ENCODE results near the gene DGUOK.
A peak's percentile ranks its signal among the peaks of the same experiment; 100 is the strongest.
"Not testable (repeated sequence)": the region's sequence is repeated elsewhere in the genome, so short reads cannot be mapped to it uniquely, and the experiment has no call there.

The DGUOK gene

DNA sequence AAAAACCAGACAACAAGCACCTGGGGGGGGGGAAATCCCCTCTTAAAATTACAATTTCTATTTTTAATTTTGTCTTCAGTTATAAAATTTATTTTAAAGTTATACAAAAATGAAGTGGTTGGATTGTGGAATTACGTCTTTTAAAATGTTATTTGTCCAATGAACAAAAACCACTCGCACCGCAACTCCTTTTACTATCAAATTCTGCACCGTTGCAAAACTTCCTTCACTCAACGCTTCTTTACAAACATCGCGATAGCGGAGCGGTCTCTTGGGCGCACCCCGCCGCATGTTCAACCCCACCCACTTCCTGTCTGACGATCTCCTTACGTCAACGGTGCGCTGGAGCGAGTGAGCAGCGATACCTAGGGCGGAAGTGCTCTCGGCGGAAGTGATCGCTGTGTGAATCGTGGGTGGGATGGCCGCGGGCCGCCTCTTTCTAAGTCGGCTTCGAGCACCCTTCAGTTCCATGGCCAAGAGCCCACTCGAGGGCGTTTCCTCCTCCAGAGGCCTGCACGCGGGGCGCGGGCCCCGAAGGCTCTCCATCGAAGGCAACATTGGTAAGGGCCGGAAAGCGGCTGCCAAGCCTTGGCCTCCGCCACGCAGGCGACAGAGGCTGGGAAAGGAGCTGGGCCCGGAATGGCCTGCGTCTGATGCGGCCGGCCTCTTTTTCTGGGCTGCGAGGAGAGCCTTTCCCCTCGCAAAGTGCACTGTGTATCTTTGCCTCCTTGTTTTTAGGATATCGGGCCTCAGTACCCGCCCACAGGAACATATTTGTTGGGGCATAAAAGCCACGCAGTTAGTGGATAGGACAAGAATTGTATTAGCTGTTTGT lies at the start of gene DGUOK:
Gene DGUOK (plus strand): TSS at position 388 of the 835 bp plus-strand sequence. CDS start 31 bp downstream, at position 419.
- peak within 1 kb of the TSS; percentile 96 for H3K27ac ChIP-seq (ENCODE audit: low read depth, low read length)
- peaks cover 4% of the 10 kb centered on the region; the same call in 1 of the 2 replicates for H3K36me3 ChIP-seq (ENCODE audit: control insufficient read depth, insufficient read depth, low read length)
- H3K4me1 ChIP-seq (ENCODE audit: control insufficient read depth, insufficient read depth, low read length), result peaks cover 16% of the 10 kb centered on the region
- no peaks in the 10 kb centered on the region for H3K27me3 ChIP-seq (ENCODE audit: control insufficient read depth, insufficient read depth, low read length)
- peak within 1 kb of the TSS; percentile 92 for H3K4me3 ChIP-seq (ENCODE audit: low read depth, low read length)
- no peaks in the 10 kb centered on the region for H3K9me3 ChIP-seq (ENCODE audit: control insufficient read depth, insufficient read depth, low read depth, low read length)
- peak within 1 kb of the TSS; percentile 97 for H3K9ac ChIP-seq (ENCODE audit: low read length)

DNA sequence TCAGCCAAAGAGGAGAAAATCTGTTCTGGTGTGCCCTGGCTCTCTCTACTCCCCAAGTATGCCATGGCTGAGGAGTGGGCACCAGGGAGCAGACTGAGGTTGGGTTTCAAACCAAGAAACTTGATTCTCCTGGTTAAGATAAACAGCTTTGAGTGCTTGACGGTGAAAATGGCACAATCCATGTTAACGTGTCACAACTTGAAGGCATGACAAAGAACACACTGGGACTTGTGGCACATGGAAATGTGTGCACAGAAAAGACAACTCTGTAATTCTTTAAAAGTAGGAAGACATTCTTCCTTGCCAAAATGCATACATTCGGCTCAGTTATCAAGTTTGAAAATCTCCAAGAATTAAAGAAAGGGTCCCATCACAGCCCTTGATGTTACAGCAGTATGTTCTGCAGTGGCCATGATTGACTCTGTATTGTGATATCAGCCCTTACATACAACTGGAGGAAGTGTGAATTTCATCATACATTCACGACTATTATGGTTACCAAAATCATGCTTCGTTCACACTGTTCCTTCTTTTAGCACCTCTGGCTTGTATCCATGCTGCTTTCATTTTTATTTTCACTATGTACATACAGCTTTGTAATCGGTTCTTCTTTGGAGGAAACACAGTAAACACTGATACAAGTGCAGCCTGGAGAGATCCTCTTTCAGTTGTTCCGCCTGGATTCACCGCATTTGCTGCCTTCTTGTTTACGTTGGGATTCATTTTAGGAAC lies 49.4 kb upstream of the DGUOK start:
- no peaks in the 10 kb centered on the region for H3K9me3 ChIP-seq (ENCODE audit: control insufficient read depth, insufficient read depth, low read depth, low read length)
- no peak overlapping the region for H3K27ac ChIP-seq (ENCODE audit: low read depth, low read length)
- no peak overlapping the region for H3K4me3 ChIP-seq (ENCODE audit: low read depth, low read length)
- H3K27me3 ChIP-seq (ENCODE audit: control insufficient read depth, insufficient read depth, low read length), result no peaks in the 10 kb centered on the region
- H3K4me1 ChIP-seq (ENCODE audit: control insufficient read depth, insufficient read depth, low read length), result no peaks in the 10 kb centered on the region
- H3K36me3 ChIP-seq (ENCODE audit: control insufficient read depth, insufficient read depth, low read length), result no peaks in the 10 kb centered on the region
- H3K9ac ChIP-seq (ENCODE audit: low read length), result no peak overlapping the region

DNA sequence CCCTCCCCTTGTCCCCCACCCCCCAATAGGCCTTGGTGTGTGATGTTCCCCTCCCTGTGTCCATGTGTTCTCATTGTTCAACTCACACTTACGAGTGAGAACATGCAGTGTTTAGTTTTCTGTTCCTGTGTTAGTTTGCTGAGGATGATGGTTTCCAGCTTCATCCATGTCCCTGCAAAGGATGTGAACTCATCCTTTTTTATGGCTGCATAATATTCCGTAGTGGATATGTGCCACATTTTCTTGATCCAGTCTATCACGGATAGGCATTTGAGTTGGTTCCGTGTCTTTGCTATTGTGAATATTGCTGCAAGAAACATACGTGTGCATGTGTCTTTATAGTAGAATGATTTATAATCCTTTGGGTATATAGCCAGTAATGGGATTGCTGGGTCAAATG lies 48.7 kb upstream of the DGUOK start:
- H3K4me3 ChIP-seq (ENCODE audit: low read depth, low read length); H3K27me3 ChIP-seq (ENCODE audit: control insufficient read depth, insufficient read depth, low read length); H3K9ac ChIP-seq (ENCODE audit: low read length); H3K9me3 ChIP-seq (ENCODE audit: control insufficient read depth, insufficient read depth, low read depth, low read length); H3K4me1 ChIP-seq (ENCODE audit: control insufficient read depth, insufficient read depth, low read length); H3K27ac ChIP-seq (ENCODE audit: low read depth, low read length); H3K36me3 ChIP-seq (ENCODE audit: control insufficient read depth, insufficient read depth, low read length): not testable (repeated sequence)

DNA sequence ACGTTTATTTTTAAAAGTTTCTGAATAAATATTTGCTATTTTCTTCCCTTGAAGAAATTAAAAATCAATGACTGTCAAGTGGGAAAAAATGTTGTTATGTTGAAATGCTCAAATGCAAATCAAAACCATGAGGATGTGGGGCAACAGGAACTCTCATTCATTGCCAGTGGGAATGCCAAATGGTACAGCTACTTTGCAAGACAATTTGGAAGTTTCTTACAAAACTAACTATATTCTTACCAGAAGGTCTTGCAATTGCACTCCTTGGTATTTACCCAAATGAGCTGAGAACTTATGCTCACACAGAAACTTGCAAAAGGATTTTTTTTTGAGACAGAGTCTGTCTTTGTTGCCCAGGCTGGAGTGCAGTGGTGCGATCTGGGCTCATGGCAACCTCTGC lies 41.3 kb upstream of the DGUOK start:
- H3K9me3 ChIP-seq (ENCODE audit: control insufficient read depth, insufficient read depth, low read depth, low read length), result no peaks in the 10 kb centered on the region
- H3K36me3 ChIP-seq (ENCODE audit: control insufficient read depth, insufficient read depth, low read length), result no peaks in the 10 kb centered on the region
- no peak overlapping the region for H3K4me3 ChIP-seq (ENCODE audit: low read depth, low read length)
- H3K4me1 ChIP-seq (ENCODE audit: control insufficient read depth, insufficient read depth, low read length), result 0 out of 2 replicates have a peak, but pooled peaks cover 3% of the 10 kb centered on the region
- no peak overlapping the region for H3K27ac ChIP-seq (ENCODE audit: low read depth, low read length)
- no peak overlapping the region for H3K9ac ChIP-seq (ENCODE audit: low read length)
- no peaks in the 10 kb centered on the region for H3K27me3 ChIP-seq (ENCODE audit: control insufficient read depth, insufficient read depth, low read length)

DNA sequence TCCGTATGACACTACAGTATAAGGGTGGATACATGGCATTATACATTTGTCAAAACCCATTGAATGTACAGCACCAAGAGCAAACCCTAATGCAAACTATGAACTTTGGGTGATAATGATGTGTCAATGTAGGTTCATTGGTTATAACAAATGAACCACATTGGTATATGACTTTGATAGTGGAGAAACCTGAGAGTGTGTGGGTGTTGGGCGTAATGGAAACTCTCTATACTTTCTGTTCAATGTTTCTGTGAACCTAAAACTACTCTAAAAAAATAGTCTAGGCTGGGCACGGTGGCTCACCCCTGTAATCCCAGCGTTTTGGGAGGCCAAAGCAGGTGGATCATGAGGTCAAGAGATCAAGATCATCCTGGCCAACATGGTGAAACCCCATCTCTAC lies 40.3 kb upstream of the DGUOK start:
- no peaks in the 10 kb centered on the region for H3K27me3 ChIP-seq (ENCODE audit: control insufficient read depth, insufficient read depth, low read length)
- no peak overlapping the region for H3K9ac ChIP-seq (ENCODE audit: low read length)
- no peak overlapping the region for H3K27ac ChIP-seq (ENCODE audit: low read depth, low read length)
- H3K9me3 ChIP-seq (ENCODE audit: control insufficient read depth, insufficient read depth, low read depth, low read length), result no peaks in the 10 kb centered on the region
- H3K4me3 ChIP-seq (ENCODE audit: low read depth, low read length), result no peak overlapping the region
- 0 out of 2 replicates have a peak, but pooled peaks cover 3% of the 10 kb centered on the region for H3K4me1 ChIP-seq (ENCODE audit: control insufficient read depth, insufficient read depth, low read length)
- H3K36me3 ChIP-seq (ENCODE audit: control insufficient read depth, insufficient read depth, low read length), result no peaks in the 10 kb centered on the region

DNA sequence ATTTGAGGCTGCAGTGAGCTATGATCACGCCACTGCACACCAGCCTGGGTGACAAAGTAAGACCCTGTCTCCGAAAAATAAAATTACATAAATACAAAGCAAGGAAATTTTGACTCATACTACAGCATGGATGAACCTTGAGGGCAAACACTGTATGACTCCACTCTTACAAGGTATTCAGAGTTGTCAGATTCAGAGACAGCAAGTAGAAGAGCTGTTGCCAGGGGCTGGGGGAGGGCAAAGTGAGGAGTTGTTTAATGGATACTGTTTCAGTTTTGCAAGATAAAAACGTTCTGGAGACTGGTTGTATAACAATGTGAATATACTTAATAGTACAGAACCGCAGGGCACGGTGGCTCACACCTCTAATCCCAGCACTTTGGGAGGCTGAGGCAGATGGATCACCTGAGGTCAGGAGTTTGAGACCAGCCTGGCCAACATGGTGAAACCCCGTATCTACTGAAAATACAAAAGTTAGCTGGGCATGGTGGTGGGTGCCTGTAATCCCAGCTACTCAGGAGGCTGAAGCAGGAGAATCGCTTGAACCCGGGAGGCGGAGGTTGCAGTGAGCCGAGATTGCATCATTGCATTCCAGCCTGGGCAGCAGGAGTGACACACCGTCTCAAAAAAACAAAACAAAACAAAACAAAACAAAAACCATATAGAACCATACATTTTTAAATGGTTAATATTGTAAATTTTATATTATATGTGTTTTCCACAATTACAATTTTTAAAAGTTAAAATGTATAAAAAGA lies 38.9 kb upstream of the DGUOK start:
- not testable (repeated sequence) for H3K36me3 ChIP-seq (ENCODE audit: control insufficient read depth, insufficient read depth, low read length); H3K9ac ChIP-seq (ENCODE audit: low read length); H3K9me3 ChIP-seq (ENCODE audit: control insufficient read depth, insufficient read depth, low read depth, low read length); H3K27ac ChIP-seq (ENCODE audit: low read depth, low read length); H3K4me1 ChIP-seq (ENCODE audit: control insufficient read depth, insufficient read depth, low read length); H3K27me3 ChIP-seq (ENCODE audit: control insufficient read depth, insufficient read depth, low read length); H3K4me3 ChIP-seq (ENCODE audit: low read depth, low read length)

DNA sequence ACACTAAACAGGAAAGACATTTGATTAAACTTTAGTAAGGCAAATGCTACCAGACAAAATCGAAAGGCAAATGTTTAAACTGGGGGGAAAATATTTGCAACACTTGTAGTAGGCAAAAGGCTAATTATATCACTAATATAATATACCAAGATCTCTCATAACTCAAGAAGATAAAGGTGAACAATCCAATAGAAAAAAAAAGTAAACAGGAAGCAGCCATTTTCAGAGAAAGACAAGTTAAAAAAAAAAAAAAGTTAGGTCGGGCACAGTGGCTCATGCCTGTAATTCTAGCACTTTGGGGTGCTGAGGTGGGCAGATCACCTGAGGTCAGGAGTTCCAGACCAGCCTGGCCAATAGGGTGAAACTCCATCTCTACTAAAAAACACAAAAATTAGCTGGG lies 38.3 kb upstream of the DGUOK start:
- Histone ChIP-seq H3K36me3 (ENCODE audit: control insufficient read depth, insufficient read depth, low read length) (no peaks in the 10 kb centered on the region), H3K4me1 (ENCODE audit: control insufficient read depth, insufficient read depth, low read length) (peaks cover 14% of the 10 kb centered on the region), H3K4me3 (ENCODE audit: low read depth, low read length) (no peak overlapping the region), H3K9me3 (ENCODE audit: control insufficient read depth, insufficient read depth, low read depth, low read length) (no peaks in the 10 kb centered on the region), H3K27ac (ENCODE audit: low read depth, low read length) (no peak overlapping the region), H3K27me3 (ENCODE audit: control insufficient read depth, insufficient read depth, low read length) (no peaks in the 10 kb centered on the region), H3K9ac (ENCODE audit: low read length) (no peak overlapping the region)

DNA sequence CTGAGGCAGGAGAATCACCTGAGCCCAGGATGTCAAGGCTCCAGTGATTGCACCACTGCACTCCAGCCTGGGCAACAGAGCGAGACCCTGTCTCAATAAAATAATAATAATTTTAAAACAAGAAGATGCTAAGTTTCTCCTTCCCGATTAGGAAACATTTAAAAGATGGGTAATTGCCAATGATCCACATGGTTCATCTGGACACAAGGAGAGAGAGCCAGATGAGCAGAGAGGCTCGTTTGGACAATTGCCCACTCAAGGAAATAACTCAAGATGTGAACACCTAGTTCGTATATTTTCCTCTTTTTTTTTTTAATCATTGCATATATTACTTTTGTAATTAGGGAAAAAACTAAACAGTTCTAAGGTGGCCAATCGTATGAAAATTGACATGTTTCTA lies 37.5 kb upstream of the DGUOK start:
- Histone ChIP-seq H3K9ac (ENCODE audit: low read length) (no peak overlapping the region), H3K4me3 (ENCODE audit: low read depth, low read length) (no peak overlapping the region), H3K9me3 (ENCODE audit: control insufficient read depth, insufficient read depth, low read depth, low read length) (no peaks in the 10 kb centered on the region), H3K36me3 (ENCODE audit: control insufficient read depth, insufficient read depth, low read length) (no peaks in the 10 kb centered on the region), H3K27me3 (ENCODE audit: control insufficient read depth, insufficient read depth, low read length) (no peaks in the 10 kb centered on the region), H3K27ac (ENCODE audit: low read depth, low read length) (no peak overlapping the region), H3K4me1 (ENCODE audit: control insufficient read depth, insufficient read depth, low read length) (peaks cover 14% of the 10 kb centered on the region)

DNA sequence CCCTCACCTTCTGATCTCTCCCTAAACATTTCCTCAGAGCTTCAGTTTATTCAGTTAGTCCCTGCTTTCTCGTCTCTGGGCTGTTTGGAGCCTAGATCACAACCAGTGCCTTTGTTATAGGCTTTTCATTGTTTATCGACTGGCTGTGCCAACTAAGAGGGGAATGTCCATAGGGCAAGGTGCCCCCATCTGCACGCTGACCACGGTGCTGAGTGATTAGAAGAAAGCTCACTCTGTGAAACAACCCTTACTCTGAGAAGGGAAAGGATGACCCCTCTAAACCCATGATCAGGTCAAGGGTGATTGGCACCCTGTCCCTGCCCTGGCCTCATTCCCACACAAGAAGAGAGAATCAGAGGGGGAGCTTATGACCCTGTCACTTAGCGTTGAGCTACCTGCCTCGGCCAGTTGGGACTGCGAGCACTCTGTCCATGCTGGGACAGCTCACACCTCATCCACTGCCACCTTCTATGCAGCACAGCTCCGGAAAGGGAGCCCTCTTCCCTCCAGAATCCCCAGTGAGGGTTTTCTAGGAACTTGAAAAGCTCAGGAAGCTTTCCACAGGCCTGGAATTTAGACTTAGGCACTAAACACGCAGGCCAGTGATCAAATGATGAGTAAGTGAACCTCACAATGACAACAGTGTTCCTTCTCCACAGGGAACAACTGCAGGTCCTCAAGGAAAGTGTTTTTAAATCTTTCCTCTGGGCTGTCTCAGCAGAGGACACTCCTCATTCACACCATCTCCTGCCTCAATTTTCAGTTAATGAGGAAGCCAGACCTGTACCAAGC lies 36.2 kb upstream of the DGUOK start:
- Histone ChIP-seq H3K36me3 (ENCODE audit: control insufficient read depth, insufficient read depth, low read length) (no peaks in the 10 kb centered on the region), H3K9ac (ENCODE audit: low read length) (no peak overlapping the region), H3K27me3 (ENCODE audit: control insufficient read depth, insufficient read depth, low read length) (no peaks in the 10 kb centered on the region), H3K27ac (ENCODE audit: low read depth, low read length) (no peak overlapping the region), H3K4me1 (ENCODE audit: control insufficient read depth, insufficient read depth, low read length) (peaks cover 14% of the 10 kb centered on the region), H3K4me3 (ENCODE audit: low read depth, low read length) (no peak overlapping the region), H3K9me3 (ENCODE audit: control insufficient read depth, insufficient read depth, low read depth, low read length) (no peaks in the 10 kb centered on the region)

DNA sequence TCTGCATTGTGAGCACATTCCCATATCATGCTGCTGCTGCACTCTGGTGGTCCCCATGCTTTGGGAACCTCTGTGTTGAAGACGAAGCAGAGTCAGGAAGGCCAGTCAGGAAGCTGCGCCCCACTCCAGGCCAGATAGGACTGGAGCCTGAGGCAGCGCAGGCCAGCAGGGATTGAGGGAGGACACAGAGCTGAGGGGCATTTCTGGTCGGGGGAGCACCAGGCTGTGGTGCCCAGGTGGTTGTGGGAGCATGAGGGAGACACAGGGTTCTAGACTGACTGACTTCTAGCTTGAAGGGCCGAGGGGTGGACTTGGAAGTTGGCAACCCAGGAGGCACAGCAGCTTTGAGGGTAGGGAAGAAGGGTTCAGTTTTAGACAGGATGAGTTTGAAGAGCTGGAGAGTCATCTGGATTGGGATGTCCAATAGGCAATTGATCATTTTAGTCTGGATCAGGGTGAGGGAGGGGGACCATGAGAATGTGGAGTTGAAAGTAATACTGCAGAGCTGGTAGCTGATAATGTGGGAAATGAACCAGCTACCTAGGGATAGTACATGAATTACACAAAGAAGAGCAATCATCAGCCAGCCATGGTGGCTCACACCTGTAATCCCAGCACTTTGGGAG lies 35.3 kb upstream of the DGUOK start:
- peaks cover 14% of the 10 kb centered on the region for H3K4me1 ChIP-seq (ENCODE audit: control insufficient read depth, insufficient read depth, low read length)
- H3K27me3 ChIP-seq (ENCODE audit: control insufficient read depth, insufficient read depth, low read length), result no peaks in the 10 kb centered on the region
- H3K4me3 ChIP-seq (ENCODE audit: low read depth, low read length), result no peak overlapping the region
- H3K9ac ChIP-seq (ENCODE audit: low read length), result no peak overlapping the region
- H3K9me3 ChIP-seq (ENCODE audit: control insufficient read depth, insufficient read depth, low read depth, low read length), result no peaks in the 10 kb centered on the region
- no peak overlapping the region for H3K27ac ChIP-seq (ENCODE audit: low read depth, low read length)
- no peaks in the 10 kb centered on the region for H3K36me3 ChIP-seq (ENCODE audit: control insufficient read depth, insufficient read depth, low read length)

All from HUES6 (cell line).